SK-N-SH (cell line): ENCODE measurements around the gene FAM83E.

Experiments
- EZH2phosphoT487 ChIP-seq: fragments of 200-600 bp; sonication (generic); IDR thresholded peaks from 2 replicates; pipeline ENCODE4 v1.6.1; 2017; ENCODE audit warnings: low read depth, mixed run types, mild to moderate bottlenecking, antibody characterized with exemption, moderate library complexity, borderline replicate concordance
- FOSL2 ChIP-seq: IDR thresholded peaks from 2 replicates; pipeline ENCODE4 v1.4.0; 2012; ENCODE audit warnings: low read depth, mild to moderate bottlenecking, moderate library complexity, borderline replicate concordance
- POLR2AphosphoS5 ChIP-seq: IDR thresholded peaks from 2 replicates; pipeline ENCODE4 v1.6.1; 2012; ENCODE audit warnings: low read depth, low read length
- RCOR1 ChIP-seq: fragments of 150-350 bp; IDR thresholded peaks from 2 replicates; pipeline ENCODE4 v1.6.1; 2017; ENCODE audit warnings: antibody characterized with exemption, low read length
- REST ChIP-seq: IDR thresholded peaks from 2 replicates; pipeline ENCODE4 v1.6.1; 2012; ENCODE audit warnings: mild to moderate bottlenecking, low read depth, low read length, moderate library complexity
- TAF1 ChIP-seq: IDR thresholded peaks from 2 replicates; pipeline ENCODE4 v1.6.1; 2012; ENCODE audit warnings: low read depth, mild to moderate bottlenecking, low read length, moderate library complexity, borderline replicate concordance
- YY1 ChIP-seq: IDR thresholded peaks from 2 replicates; pipeline ENCODE4 v1.4.0; 2012; ENCODE audit warnings: low read depth, mild to moderate bottlenecking
- ZBTB33 ChIP-seq: IDR thresholded peaks from 2 replicates; pipeline ENCODE4 v1.4.0; 2012; ENCODE audit warnings: low read depth, borderline replicate concordance
- TF ChIP-seq, protein P1 (sequence below): fragments of 200-600 bp; sonication (generic); IDR thresholded peaks from 2 replicates; pipeline ENCODE4 v1.6.1; 2017; ENCODE audit warnings: antibody characterized with exemption, mild to moderate bottlenecking, moderate library complexity

- TF ChIP-seq, protein P1, sequence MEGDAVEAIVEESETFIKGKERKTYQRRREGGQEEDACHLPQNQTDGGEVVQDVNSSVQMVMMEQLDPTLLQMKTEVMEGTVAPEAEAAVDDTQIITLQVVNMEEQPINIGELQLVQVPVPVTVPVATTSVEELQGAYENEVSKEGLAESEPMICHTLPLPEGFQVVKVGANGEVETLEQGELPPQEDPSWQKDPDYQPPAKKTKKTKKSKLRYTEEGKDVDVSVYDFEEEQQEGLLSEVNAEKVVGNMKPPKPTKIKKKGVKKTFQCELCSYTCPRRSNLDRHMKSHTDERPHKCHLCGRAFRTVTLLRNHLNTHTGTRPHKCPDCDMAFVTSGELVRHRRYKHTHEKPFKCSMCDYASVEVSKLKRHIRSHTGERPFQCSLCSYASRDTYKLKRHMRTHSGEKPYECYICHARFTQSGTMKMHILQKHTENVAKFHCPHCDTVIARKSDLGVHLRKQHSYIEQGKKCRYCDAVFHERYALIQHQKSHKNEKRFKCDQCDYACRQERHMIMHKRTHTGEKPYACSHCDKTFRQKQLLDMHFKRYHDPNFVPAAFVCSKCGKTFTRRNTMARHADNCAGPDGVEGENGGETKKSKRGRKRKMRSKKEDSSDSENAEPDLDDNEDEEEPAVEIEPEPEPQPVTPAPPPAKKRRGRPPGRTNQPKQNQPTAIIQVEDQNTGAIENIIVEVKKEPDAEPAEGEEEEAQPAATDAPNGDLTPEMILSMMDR = no peak
- TF ChIP-seq ZBTB33 = no peak
- no peak for TF ChIP-seq TAF1
- no peak for TF ChIP-seq YY1
- TF ChIP-seq RCOR1 = no peak
- no peak for TF ChIP-seq EZH2phosphoT487
- no peak for TF ChIP-seq FOSL2
- no peak for TF ChIP-seq REST
- no peak for TF ChIP-seq POLR2AphosphoS5
Observed at GRCh38 chr19:48603850-48604249, 11.0 kb downstream of the FAM83E start.
